SK-N-SH treated with all-trans-retinoic acid at 6 μM for 48 hours (cell line): ENCODE results near the gene TADA2A.

Experiments used
- POU6F1 ChIP-seq: fragments of 250-450 bp; sonication (Bioruptor Pico); IDR thresholded peaks from 2 replicates; pipeline ENCODE4 v1.8.0; 2021; ENCODE audit warnings: low read depth, mild to moderate bottlenecking, moderate library complexity, borderline replicate concordance
- TSHZ2 ChIP-seq: fragments of 250-450 bp; sonication (Bioruptor Pico); IDR thresholded peaks from 2 replicates; pipeline ENCODE4 v1.5.0; 2020; ENCODE audit warnings: mild to moderate bottlenecking, moderate library complexity
- ZFP3 ChIP-seq: fragments of 250-450 bp; sonication (Bioruptor Pico); IDR thresholded peaks from 2 replicates; pipeline ENCODE4 v1.5.0; 2020; ENCODE audit warnings: mild to moderate bottlenecking, moderate library complexity

- no peak for TF ChIP-seq POU6F1 (CRISPR knock-in tag)
- no peak for TF ChIP-seq TSHZ2 (CRISPR knock-in tag)
- TF ChIP-seq ZFP3 (CRISPR knock-in tag): no peak
These were observed 22.4 kb downstream of the TADA2A start for GRCh38 chr17:37429039-37429438.
